Breast epithelium (tissue), 4 donors: ENCODE results near the gene STIL. TPM values are rescaled to one million over a fixed set of nuclear protein-coding genes. Genes with fewer than 3 reads are reported as not detected.

Source experiments
- DNase-seq, 2 donors: peaks; one replicate each; pipeline ENCODE4 v3.0.0-alpha.2; 2019; ENCODE audit warnings: low spot score in 2 of 2
- H3K27ac ChIP-seq, 2 donors: fragments of 200-600 bp; sonication (generic) in 1 of 2; one replicate each; pipeline ENCODE4 v1.5.1; 2016 to 2019; ENCODE audit warnings: mild to moderate bottlenecking in 1 of 2
- H3K27me3 ChIP-seq, 2 donors: fragments of 200-600 bp; sonication (generic) in 1 of 2; one replicate each; pipeline versions ENCODE4 v1.5.1 to v1.6.0; 2017 to 2019; ENCODE audit warnings: control low read depth in 1 of 2, mild to moderate bottlenecking in 1 of 2
- H3K36me3 ChIP-seq: fragments of 200-600 bp; one replicate; pipeline ENCODE4 v1.5.1; 2019
- H3K4me1 ChIP-seq, 2 donors: fragments of 200-600 bp; sonication (generic); one replicate each; pipeline ENCODE4 v1.5.1; 2016 to 2019; ENCODE audit warnings: control low read depth in 1 of 2
- H3K4me3 ChIP-seq, 3 donors: fragments of 200-600 bp; sonication (generic); 1 replicate in 2 of 3; 2 replicates in 1 of 3; pipeline ENCODE4 v1.5.1; 2016 to 2019; ENCODE audit warnings: mild to moderate bottlenecking in 3 of 3, moderate library complexity in 2 of 3
- H3K9me3 ChIP-seq, 2 donors: fragments of 200-600 bp; sonication (generic) in 1 of 2; one replicate each; pipeline ENCODE4 v1.5.1; 2016 to 2019; ENCODE audit warnings: control low read depth in 1 of 2
- CTCF ChIP-seq, 3 donors: fragments of 450-650 bp; IDR thresholded peaks; one replicate each; pipeline ENCODE4 v1.5.1; 2016 to 2017; ENCODE audit warnings: antibody characterized with exemption in 3 of 3, mild to moderate bottlenecking in 3 of 3, moderate library complexity in 3 of 3
- POLR2A ChIP-seq: fragments of 450-650 bp; IDR thresholded peaks from one replicate; pipeline ENCODE4 v1.6.1; 2016; ENCODE audit warnings: antibody characterized with exemption, mild to moderate bottlenecking, moderate library complexity
- POLR2AphosphoS5 ChIP-seq, 3 donors: sonication (generic); formaldehyde crosslinking; IDR thresholded peaks; one replicate each; pipeline ENCODE4 v1.6.1; 2017; ENCODE audit warnings: antibody characterized with exemption in 3 of 3
- intact Hi-C: fragments of 100-400 bp; cut with DNase I; formaldehyde crosslinking; loops from one replicate; pipeline ENCODE4 v1.15.1; 2023; ENCODE audit warnings: low total_unique reads
- total RNA-seq, 3 donors: library from RNA; depleted of rRNA; stranded (reverse); fragments of >200 nt; gene quantifications; one replicate each; pipeline ENCODE4 v1.1.0, GENCODE V29; 2016

The STIL gene
- total RNA-seq, 3 donors from 2014 or later: 2.3 to 4.8 (median 3.2) TPM

GRCh38 chr1:47219590-47220220 lies 94.2 kb downstream of the STIL start:
- no peak overlapping the region for H3K4me3 ChIP-seq
- H3K36me3 ChIP-seq: no peaks in the 10 kb centered on the region
- no peak for DNase-seq
- peaks cover 0 to 34% of the 10 kb centered on the region in 2 donors for H3K27me3 ChIP-seq
- no peaks in the 10 kb centered on the region for H3K9me3 ChIP-seq
- intact Hi-C loops: no loop called here
- H3K27ac ChIP-seq: no peak overlapping the region
- no peak for TF ChIP-seq CTCF (IDR thresholded peaks at IDR 0.05)
- TF ChIP-seq POLR2AphosphoS5 (IDR thresholded peaks at IDR 0.05): no peak
- TF ChIP-seq POLR2A: no peak
- H3K4me1 ChIP-seq: peaks cover 0 to under 1% of the 10 kb centered on the region in 2 donors

- Histone ChIP-seq H3K4me1 (no peaks in the 10 kb centered on the region), H3K9me3 (no peaks in the 10 kb centered on the region), H3K4me3 (no peak overlapping the region), H3K27ac (no peak overlapping the region), H3K36me3 (no peaks in the 10 kb centered on the region), H3K27me3 (peaks cover 0 to 27% of the 10 kb centered on the region in 2 donors)
- DNase-seq: no peak
- intact Hi-C loops: no loop called here
- TF ChIP-seq CTCF (IDR thresholded peaks at IDR 0.05) (no peak), POLR2A (no peak), POLR2AphosphoS5 (IDR thresholded peaks at IDR 0.05) (no peak)
Measured at GRCh38 chr1:47219001-47219400, 94.9 kb downstream of the STIL start.

GRCh38 chr1:47216278-47217059 lies 97.5 kb downstream of the STIL start:
- Histone ChIP-seq H3K36me3 (no peaks in the 10 kb centered on the region), H3K9me3 (no peaks in the 10 kb centered on the region), H3K4me1 (no peaks in the 10 kb centered on the region), H3K4me3 (no peak overlapping the region), H3K27ac (no peak overlapping the region), H3K27me3 (peaks cover 0 to 4% of the 10 kb centered on the region in 2 donors)
- no peak for TF ChIP-seq POLR2A
- TF ChIP-seq CTCF (IDR thresholded peaks at IDR 0.05): no peak
- TF ChIP-seq POLR2AphosphoS5 (IDR thresholded peaks at IDR 0.05): no peak
- no peak for DNase-seq
- intact Hi-C loops: no loop called here

GRCh38 chr1:47215713-47216112 lies 98.2 kb downstream of the STIL start:
- intact Hi-C loops: no loop called here
- H3K4me3 ChIP-seq: no peak overlapping the region
- H3K27ac ChIP-seq: no peak overlapping the region
- H3K4me1 ChIP-seq: no peaks in the 10 kb centered on the region
- H3K9me3 ChIP-seq: no peaks in the 10 kb centered on the region
- TF ChIP-seq CTCF (IDR thresholded peaks at IDR 0.05) (no peak), POLR2A (no peak), POLR2AphosphoS5 (IDR thresholded peaks at IDR 0.05) (no peak)
- H3K36me3 ChIP-seq: no peaks in the 10 kb centered on the region
- no peaks in the 10 kb centered on the region for H3K27me3 ChIP-seq
- no peak for DNase-seq

GRCh38 chr1:47214549-47214948 lies 99.4 kb downstream of the STIL start:
- H3K9me3 ChIP-seq: no peaks in the 10 kb centered on the region
- no peaks in the 10 kb centered on the region for H3K27me3 ChIP-seq
- no peak for DNase-seq
- H3K36me3 ChIP-seq: no peaks in the 10 kb centered on the region
- H3K27ac ChIP-seq: no peak overlapping the region
- TF ChIP-seq POLR2A (no peak), CTCF (IDR thresholded peaks at IDR 0.05) (no peak), POLR2AphosphoS5 (IDR thresholded peaks at IDR 0.05) (no peak)
- H3K4me1 ChIP-seq: no peaks in the 10 kb centered on the region
- intact Hi-C loops: no loop called here
- H3K4me3 ChIP-seq: no peak overlapping the region
